Fibroblast of mammary gland (primary cell): Measurements from ENCODE around the gene HSD17B4.
"Not testable (repeated sequence)": the region's sequence is repeated elsewhere in the genome, so short reads cannot be mapped to it uniquely, and the experiment has no call there.

Experiments used
- DNase-seq: peaks from one replicate; pipeline ENCODE4 v3.0.0-alpha.2; 2010; ENCODE audit warnings: low read depth
- H3K4me3 ChIP-seq: 2 replicates; pipeline ENCODE4 v1.5.1; 2011; ENCODE audit warnings: low read depth, mild to moderate bottlenecking, low read length, moderate library complexity; ENCODE audit not compliant: control insufficient read depth
- TF ChIP-seq, protein P1 (sequence below): conservative IDR thresholded peaks from 2 replicates; pipeline ENCODE4 v1.5.1; 2011; ENCODE audit warnings: low read depth, low read length, inconsistent platforms; ENCODE audit not compliant: control insufficient read depth, insufficient read depth

Gene HSD17B4

DNA sequence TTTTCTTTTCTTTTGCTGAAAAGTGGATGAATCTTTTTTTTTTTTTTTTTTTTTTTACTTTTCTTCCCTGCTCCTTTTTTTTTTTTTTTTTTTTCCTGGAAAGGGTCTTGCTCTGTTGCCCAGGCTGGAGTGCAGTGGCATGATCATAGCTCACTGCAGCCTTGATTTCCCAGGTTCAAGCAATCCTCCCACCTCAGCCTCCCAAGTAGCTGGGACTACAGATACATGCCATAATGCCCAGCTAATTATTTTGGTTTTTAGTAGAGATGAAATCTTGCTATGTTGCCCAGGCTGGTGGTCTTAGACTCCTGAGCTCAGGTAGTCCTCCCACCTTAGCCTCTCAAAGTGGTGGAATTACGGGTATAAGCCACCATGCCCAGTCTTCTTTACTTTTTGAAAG lies 20.9 kb downstream of the HSD17B4 start:
- DNase-seq, result no peak
- H3K4me3 ChIP-seq, result no peak overlapping the region
- TF ChIP-seq, protein P1, sequence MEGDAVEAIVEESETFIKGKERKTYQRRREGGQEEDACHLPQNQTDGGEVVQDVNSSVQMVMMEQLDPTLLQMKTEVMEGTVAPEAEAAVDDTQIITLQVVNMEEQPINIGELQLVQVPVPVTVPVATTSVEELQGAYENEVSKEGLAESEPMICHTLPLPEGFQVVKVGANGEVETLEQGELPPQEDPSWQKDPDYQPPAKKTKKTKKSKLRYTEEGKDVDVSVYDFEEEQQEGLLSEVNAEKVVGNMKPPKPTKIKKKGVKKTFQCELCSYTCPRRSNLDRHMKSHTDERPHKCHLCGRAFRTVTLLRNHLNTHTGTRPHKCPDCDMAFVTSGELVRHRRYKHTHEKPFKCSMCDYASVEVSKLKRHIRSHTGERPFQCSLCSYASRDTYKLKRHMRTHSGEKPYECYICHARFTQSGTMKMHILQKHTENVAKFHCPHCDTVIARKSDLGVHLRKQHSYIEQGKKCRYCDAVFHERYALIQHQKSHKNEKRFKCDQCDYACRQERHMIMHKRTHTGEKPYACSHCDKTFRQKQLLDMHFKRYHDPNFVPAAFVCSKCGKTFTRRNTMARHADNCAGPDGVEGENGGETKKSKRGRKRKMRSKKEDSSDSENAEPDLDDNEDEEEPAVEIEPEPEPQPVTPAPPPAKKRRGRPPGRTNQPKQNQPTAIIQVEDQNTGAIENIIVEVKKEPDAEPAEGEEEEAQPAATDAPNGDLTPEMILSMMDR, result no peak

DNA sequence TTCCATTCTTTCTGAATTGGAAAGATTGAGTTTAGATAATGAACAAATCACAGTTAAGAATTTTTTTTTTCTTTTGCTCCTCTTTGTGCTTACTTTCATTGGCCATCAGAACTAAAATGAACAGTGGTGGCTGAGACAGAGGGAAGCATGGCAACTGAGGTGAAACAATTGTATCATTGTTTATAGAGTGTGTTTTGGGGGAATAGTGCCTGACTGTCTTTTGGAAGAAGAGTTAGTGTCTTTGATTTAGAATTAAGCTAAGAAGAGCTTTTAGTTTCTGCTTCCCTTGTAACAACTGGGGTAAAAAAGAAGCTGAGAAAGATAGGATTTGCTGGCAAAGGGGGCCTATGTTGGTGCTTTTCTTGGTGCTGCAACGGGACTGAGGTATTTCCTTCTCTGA lies 24.0 kb downstream of the HSD17B4 start:
- no peak overlapping the region for H3K4me3 ChIP-seq
- TF ChIP-seq, protein P1, result no peak
- no peak for DNase-seq

DNA sequence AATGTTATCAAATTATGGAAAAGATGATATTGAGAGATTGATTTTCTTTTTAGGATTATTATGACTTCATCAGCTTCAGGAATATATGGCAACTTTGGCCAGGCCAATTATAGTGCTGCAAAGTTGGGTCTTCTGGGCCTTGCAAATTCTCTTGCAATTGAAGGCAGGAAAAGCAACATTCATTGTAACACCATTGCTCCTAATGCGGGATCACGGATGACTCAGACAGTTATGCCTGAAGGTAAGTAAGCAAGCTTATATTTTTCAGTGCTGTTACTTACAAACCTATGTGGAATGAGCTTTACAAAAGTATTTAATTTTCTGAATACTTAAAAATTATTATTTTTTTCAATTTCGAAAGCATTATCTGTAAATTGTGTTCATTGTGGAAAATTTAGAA lies 26.5 kb downstream of the HSD17B4 start:
- peak; percentile 4 for DNase-seq
- H3K4me3 ChIP-seq, result no peak overlapping the region
- TF ChIP-seq, protein P1, result no peak

DNA sequence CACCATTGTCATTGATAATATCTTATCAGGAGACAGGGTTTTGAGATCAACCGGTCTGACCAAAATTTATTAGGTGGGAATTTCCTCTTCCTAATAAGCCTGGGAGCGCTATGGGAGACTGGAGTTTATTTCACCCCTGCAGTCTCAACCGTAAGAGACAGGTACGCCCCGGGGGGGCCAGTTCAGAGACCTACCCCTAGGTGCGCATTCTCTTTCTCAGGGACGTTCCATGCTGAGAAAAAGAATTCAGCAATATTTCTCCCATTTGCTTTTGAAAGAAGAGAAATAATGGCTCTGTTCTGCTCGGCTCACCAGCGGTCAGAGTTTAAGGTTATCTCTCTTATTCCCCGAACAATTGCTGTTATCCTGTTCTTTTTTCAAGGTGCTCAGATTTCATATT lies 28.3 kb downstream of the HSD17B4 start:
- H3K4me3 ChIP-seq, DNase-seq: not testable (repeated sequence)

DNA sequence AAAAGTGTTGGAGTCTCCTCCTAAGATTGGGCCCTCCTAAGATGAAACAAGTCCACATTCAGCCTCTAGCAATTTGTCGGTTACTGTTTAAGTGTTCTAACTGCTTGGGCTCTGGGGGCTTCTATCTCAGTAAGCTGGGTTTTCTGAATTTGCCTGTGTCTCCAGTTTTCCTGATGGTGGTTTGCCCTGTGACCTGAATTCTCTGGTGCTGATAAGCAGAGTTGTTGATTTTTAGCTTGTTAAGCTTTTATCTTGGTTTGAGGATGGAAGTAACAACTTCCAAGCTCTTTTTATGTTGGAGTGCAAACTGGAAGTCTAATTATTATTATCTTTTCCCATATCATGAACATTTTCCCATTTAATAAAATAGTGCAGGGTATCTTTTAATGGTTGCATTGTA lies 30.9 kb downstream of the HSD17B4 start:
- H3K4me3 ChIP-seq, result no peak overlapping the region
- TF ChIP-seq, protein P1, result no peak
- no peak for DNase-seq

DNA sequence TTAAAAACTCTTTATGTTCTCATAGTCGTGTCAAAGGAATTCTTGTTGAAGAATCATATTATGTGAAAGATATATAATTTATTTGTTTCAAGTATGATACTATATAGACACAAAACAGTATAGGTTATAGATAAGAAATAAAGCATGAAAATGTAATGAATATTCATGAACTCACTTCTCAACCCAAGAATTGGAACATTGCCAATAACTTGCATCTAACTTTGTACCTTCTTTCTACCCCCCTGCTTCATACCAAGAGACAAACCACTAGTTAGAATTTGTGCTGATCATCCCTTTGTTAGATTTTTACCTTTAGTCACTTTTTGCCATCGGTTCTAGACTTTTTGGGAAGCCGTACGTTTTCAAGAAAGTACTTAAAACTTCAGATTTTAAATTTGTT lies 32.6 kb downstream of the HSD17B4 start:
- no peak for DNase-seq

DNA sequence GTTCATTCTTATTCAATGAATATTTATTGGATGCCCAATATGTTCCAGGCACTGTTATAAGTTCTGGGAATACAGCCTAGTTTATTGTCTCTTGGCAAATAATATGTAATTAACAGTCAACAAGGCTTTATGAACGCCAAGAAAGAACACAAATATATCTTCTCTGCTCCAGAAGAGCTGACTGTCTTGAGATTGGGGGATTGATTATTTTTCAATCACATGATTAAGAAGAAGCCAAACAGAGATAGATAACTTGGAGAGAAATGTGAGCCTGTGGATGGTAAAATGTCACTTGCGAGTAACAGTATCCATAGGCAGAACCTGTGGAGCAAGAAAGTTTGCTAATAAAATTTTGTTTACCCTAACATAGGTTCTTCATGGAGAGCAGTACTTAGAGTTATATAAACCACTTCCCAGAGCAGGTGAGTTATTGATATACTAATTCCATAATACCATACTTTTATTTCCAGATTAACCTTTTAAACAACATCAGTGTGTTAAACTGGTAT lies 49.4 kb downstream of the HSD17B4 start:
- DNase-seq, result no peak
- TF ChIP-seq, protein P1, result no peak
- H3K4me3 ChIP-seq, result no peak overlapping the region

More for the DNA sequence above, 32.6 kb downstream of the HSD17B4 start:
- TF ChIP-seq, protein P1, result no peak
- no peak overlapping the region for H3K4me3 ChIP-seq

DNA sequence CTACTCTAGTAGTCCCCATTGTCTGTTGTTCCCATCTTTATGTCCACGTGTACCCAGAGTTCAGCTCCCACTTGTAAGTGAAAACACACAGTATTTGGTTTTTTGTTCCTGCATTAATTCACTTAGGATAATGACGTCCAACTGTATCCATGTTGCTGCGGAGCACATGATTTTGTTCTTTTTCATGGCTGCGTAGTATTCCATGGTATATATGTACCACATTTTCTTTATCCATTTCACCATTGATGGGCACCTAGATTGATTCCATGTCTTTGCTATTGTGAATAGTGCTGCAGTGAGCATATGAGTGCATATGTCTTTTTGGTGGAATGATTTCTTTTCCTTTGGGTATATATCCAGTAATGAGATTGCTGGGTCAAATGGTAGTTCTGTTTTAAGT lies 51.6 kb downstream of the HSD17B4 start:
- not testable (repeated sequence) for H3K4me3 ChIP-seq

More for the DNA sequence above, 51.6 kb downstream of the HSD17B4 start:
- DNase-seq, result not testable (repeated sequence)
